Stimulated activated CD8-positive, alpha-beta memory T cell treated with anti-CD3 and anti-CD28 coated beads, Interleukin-12 subunit alpha, Interleukin-12 subunit beta, amount 100 ng/mL, for 24 hours (primary cell): ENCODE measurements around the gene UNG.
"Not testable (repeated sequence)": the region's sequence is repeated elsewhere in the genome, so short reads cannot be mapped to it uniquely, and the experiment has no call there.

Experiments used
- DNase-seq: peaks from one replicate; pipeline ENCODE4 v3.0.0-alpha.2; 2020; ENCODE audit errors: extremely low read depth

Gene UNG

GRCh38 chr12:109121346-109121880 lies 24.0 kb downstream of the UNG start:
- DNase-seq: no peak

GRCh38 chr12:109124878-109125648 lies 27.7 kb downstream of the UNG start:
- DNase-seq: no peak

GRCh38 chr12:109125791-109126190 lies 28.4 kb downstream of the UNG start:
- DNase-seq: no peak

- DNase-seq: no peak
Measured at GRCh38 chr12:109126784-109127183, 29.4 kb downstream of the UNG start.

GRCh38 chr12:109127533-109128242 lies 30.3 kb downstream of the UNG start:
- no peak for DNase-seq

GRCh38 chr12:109130297-109131153 lies 33.1 kb downstream of the UNG start:
- no peak for DNase-seq

- no peak for DNase-seq
Measured at GRCh38 chr12:109131154-109132050, 34.0 kb downstream of the UNG start.

- DNase-seq: no peak
Measured at GRCh38 chr12:109134186-109134917, 37.0 kb downstream of the UNG start.

GRCh38 chr12:109137055-109137454 lies 39.7 kb downstream of the UNG start:
- no peak for DNase-seq

GRCh38 chr12:109139360-109139759 lies 42.0 kb downstream of the UNG start:
- DNase-seq: no peak

- no peak for DNase-seq
Measured at GRCh38 chr12:109139791-109140190, 42.4 kb downstream of the UNG start.

- DNase-seq: no peak
Measured at GRCh38 chr12:109140560-109140959, 43.2 kb downstream of the UNG start.

- DNase-seq: no peak
Measured at GRCh38 chr12:109144224-109144623, 46.8 kb downstream of the UNG start.

GRCh38 chr12:109147126-109147525 lies 49.7 kb downstream of the UNG start:
- not testable (repeated sequence) for DNase-seq

GRCh38 chr12:109147954-109148353 lies 50.6 kb downstream of the UNG start:
- no peak for DNase-seq

- DNase-seq: no peak
Measured at GRCh38 chr12:109150124-109150640, 52.8 kb downstream of the UNG start.

- DNase-seq: no peak
Measured at GRCh38 chr12:109151457-109151856, 54.1 kb downstream of the UNG start.

GRCh38 chr12:109153821-109154441 lies 56.5 kb downstream of the UNG start:
- no peak for DNase-seq
